ENCODE results near the gene TENM4.

The TENM4 gene

DNA sequence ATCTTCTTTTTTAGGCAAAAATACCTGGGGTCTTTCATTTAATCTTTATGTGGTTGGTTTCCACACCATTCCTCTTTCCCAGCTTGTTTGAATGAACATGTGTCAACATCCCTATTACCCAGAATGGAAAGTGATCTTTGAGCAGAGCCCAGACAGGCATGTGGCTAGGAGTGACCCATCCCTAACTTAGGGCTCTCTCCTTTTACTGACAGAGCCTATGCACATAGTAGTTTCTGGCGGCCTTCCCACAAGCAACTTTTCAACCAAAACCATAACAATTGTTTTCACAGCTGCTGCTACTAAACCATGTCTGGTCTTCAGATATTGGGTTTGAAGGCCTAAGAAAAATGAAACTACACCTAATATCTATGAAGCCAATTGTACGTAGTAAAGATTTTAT lies 107.5 kb downstream of the TENM4 start:
- TF ChIP-seq REST (IDR thresholded peaks at IDR 0.05; ENCODE audit: insufficient read depth in 1 of 2, low read depth in 2 of 2, low read length in 2 of 2) (no peak), SIN3A (IDR thresholded peaks at IDR 0.05; ENCODE audit: borderline replicate concordance, insufficient read depth, low read length) (no peak), POLR2AphosphoS5 (IDR thresholded peaks at IDR 0.05; ENCODE audit: low read depth, low read length) (no peak), TAF1 (IDR thresholded peaks at IDR 0.05; ENCODE audit: borderline replicate concordance, insufficient read depth, low read length) (no peak), FOXP2 (optimal IDR thresholded peaks at IDR 0.05; ENCODE audit: borderline replicate concordance, extremely low read depth, extremely low read length, insufficient read depth) (no peak)

DNA sequence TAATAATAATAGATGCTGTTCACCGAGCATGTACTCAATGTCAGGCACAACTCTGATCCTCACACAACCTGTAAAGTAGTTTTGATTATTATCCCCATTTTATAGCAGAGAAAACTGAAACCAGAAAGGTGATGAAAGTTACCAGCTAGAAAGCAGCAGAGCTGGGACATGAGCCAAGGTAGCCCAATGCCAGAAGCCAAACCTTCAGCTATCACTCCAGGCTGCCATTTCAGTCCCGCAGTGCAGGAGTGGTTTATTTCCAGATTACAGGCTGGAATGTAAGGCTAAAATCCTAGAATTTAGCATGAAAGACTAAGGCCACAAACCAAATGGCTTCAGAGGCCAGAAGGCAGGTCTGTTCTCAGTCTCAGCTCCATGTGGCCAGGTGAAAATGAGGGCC lies 108.8 kb downstream of the TENM4 start:
- TF ChIP-seq FOXP2 (optimal IDR thresholded peaks at IDR 0.05; ENCODE audit: borderline replicate concordance, extremely low read depth, extremely low read length, insufficient read depth) (no peak), REST (IDR thresholded peaks at IDR 0.05; ENCODE audit: insufficient read depth in 1 of 2, low read depth in 2 of 2, low read length in 2 of 2) (no peak), TAF1 (IDR thresholded peaks at IDR 0.05; ENCODE audit: borderline replicate concordance, insufficient read depth, low read length) (no peak)

DNA sequence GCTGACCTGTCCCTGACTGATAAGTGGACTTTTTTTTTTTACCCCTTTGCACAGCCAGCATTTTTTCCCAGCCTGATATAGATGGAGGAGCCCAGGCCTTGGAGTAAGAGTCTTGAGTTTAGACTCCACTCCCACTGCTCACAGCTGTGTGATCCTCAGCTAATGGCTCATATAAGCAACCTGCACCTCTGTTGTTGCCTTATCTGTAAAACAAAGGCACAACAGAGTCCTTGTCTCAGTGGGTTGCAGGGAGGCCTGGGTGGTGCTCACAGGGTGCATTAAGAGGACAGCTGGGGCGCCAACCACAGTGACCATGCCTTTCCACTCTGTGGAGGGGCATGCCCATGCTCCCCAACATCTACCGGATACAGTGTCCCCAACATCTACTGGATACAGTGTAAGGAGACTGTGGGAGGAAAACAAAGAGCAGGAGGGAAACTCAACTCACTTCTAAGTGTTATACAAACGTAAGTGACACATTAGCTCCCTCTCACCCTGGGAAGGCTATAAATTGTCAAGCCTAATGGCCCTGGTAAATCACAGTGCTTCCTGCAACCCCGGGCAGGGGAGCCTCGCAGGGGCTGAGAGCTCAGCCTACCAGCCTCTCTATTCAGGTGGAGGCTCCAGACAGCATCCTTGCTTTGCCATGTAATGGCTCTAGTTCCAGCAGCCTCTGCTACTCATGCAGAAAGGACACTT lies 109.5 kb downstream of the TENM4 start:
- TF ChIP-seq REST (IDR thresholded peaks at IDR 0.05; ENCODE audit: insufficient read depth in 1 of 2, low read depth in 2 of 2, low read length in 2 of 2) = no peak
- TF ChIP-seq SIN3A (IDR thresholded peaks at IDR 0.05; ENCODE audit: borderline replicate concordance, insufficient read depth, low read length) = no peak
- no peak for TF ChIP-seq POLR2AphosphoS5 (IDR thresholded peaks at IDR 0.05; ENCODE audit: low read depth, low read length)
- TF ChIP-seq FOXP2 (optimal IDR thresholded peaks at IDR 0.05; ENCODE audit: borderline replicate concordance, extremely low read depth, extremely low read length, insufficient read depth) = no peak
- TF ChIP-seq TAF1 (IDR thresholded peaks at IDR 0.05; ENCODE audit: borderline replicate concordance, insufficient read depth, low read length) = no peak

GRCh38 chr11:79330651-79331050 lies 110.2 kb downstream of the TENM4 start:
- TF ChIP-seq SIN3A (IDR thresholded peaks at IDR 0.05; ENCODE audit: borderline replicate concordance, insufficient read depth, low read length) = no peak
- TF ChIP-seq FOXP2 (optimal IDR thresholded peaks at IDR 0.05; ENCODE audit: borderline replicate concordance, extremely low read depth, extremely low read length, insufficient read depth) = no peak
- no peak for TF ChIP-seq TAF1 (IDR thresholded peaks at IDR 0.05; ENCODE audit: borderline replicate concordance, insufficient read depth, low read length)

GRCh38 chr11:79329561-79329960 lies 111.3 kb downstream of the TENM4 start:
- TF ChIP-seq TAF1 (IDR thresholded peaks at IDR 0.05; ENCODE audit: borderline replicate concordance, insufficient read depth, low read length) (no peak), FOXP2 (optimal IDR thresholded peaks at IDR 0.05; ENCODE audit: borderline replicate concordance, extremely low read depth, extremely low read length, insufficient read depth) (no peak), SIN3A (IDR thresholded peaks at IDR 0.05; ENCODE audit: borderline replicate concordance, insufficient read depth, low read length) (no peak), REST (IDR thresholded peaks at IDR 0.05; ENCODE audit: insufficient read depth in 1 of 2, low read depth in 2 of 2, low read length in 2 of 2) (no peak), POLR2AphosphoS5 (IDR thresholded peaks at IDR 0.05; ENCODE audit: low read depth, low read length) (no peak)
